H1 (cell line): ENCODE data around the gene RRP7A. TPM values are rescaled to one million over a fixed set of nuclear protein-coding genes. Genes with fewer than 3 reads are reported as not detected.
"Not testable (repeated sequence)": the region's sequence is repeated elsewhere in the genome, so short reads cannot be mapped to it uniquely, and the experiment has no call there.

Source experiments
- CTCF ChIA-PET: fragments of 300-600 bp; sonication (Branson Sonifier 250); formaldehyde crosslinking; loops from one replicate; lab custom pipeline; 2021; ENCODE audit not compliant: partially characterized antibody; lab: Charles Lee
- POLR2A ChIA-PET: fragments of 300-600 bp; sonication (Branson Sonifier 250); formaldehyde crosslinking; loops from one replicate; lab custom pipeline; 2021; ENCODE audit warnings: inconsistent platforms; ENCODE audit not compliant: partially characterized antibody; lab: Charles Lee
- DNase-seq, 2 experiments: peaks; one replicate each; pipeline versions ENCODE4 v3.0.0 to v3.0.0-alpha.2; 2010 to 2022; ENCODE audit warnings: low spot score in 2 of 2, low read depth in 1 of 2, mixed read lengths in 1 of 2
- FAIRE-seq: peaks from 2 replicates; lab custom pipeline; 2011; peaks lifted over from hg19 to GRCh38; lab: Jason Lieb, UNC
- H2AFZ ChIP-seq: 2 replicates; pipeline ENCODE4 v1.8.1; 2012; ENCODE audit warnings: low read length, inconsistent platforms
- H2AK5ac ChIP-seq: 2 replicates; pipeline ENCODE4 v1.6.1; 2013; ENCODE audit warnings: low read depth, low read length
- H2BK120ac ChIP-seq: replicated peaks from 2 replicates; pipeline ENCODE3; 2013; ENCODE audit warnings: low read depth, low read length, inconsistent platforms
- H2BK12ac ChIP-seq: 2 replicates; pipeline ENCODE4 v1.6.1; 2013; ENCODE audit warnings: low read depth, low read length
- H2BK15ac ChIP-seq: 2 replicates; pipeline ENCODE4 v1.6.1; 2013; ENCODE audit warnings: low read length
- H2BK20ac ChIP-seq: 2 replicates; pipeline ENCODE4 v1.6.1; 2013; ENCODE audit warnings: low read length
- H2BK5ac ChIP-seq: 2 replicates; pipeline ENCODE4 v1.6.1; 2013; ENCODE audit warnings: low read depth, low read length
- H3K14ac ChIP-seq: 2 replicates; pipeline ENCODE4 v1.6.1; 2013; ENCODE audit warnings: inconsistent platforms; ENCODE audit not compliant: insufficient read length
- H3K18ac ChIP-seq: 2 replicates; pipeline ENCODE4 v1.6.1; 2013; ENCODE audit warnings: low read length; ENCODE audit errors: extremely low read depth
- H3K23ac ChIP-seq: 2 replicates; pipeline ENCODE4 v1.6.1; 2013; ENCODE audit warnings: inconsistent platforms; ENCODE audit not compliant: insufficient read length
- H3K23me2 ChIP-seq: 2 replicates; pipeline ENCODE4 v1.6.1; 2013; ENCODE audit warnings: low read depth, low read length
- H3K27ac ChIP-seq: 2 replicates; pipeline ENCODE4 v1.6.1; 2011; ENCODE audit warnings: low read depth, low read length, inconsistent platforms
- H3K27me3 ChIP-seq, 4 experiments: replicated peaks in 1 of 4; 1 replicate in 1 of 4; 2 replicates in 3 of 4; pipeline versions ENCODE4 v1.6.1 to v1.8.1; 2011 to 2013; ENCODE audit warnings: low read length in 3 of 4, mild to moderate bottlenecking in 3 of 4, inconsistent platforms in 2 of 4, mixed read lengths in 2 of 4, moderate library complexity in 1 of 4; ENCODE audit not compliant: control insufficient read depth in 3 of 4, insufficient read depth in 3 of 4; ENCODE audit errors: extremely low read depth in 1 of 4
- H3K36me3 ChIP-seq, 4 experiments: 2 replicates each; pipeline versions ENCODE4 v1.6.1 to v1.8.1; 2011 to 2013; ENCODE audit warnings: mild to moderate bottlenecking in 4 of 4, low read length in 3 of 4, moderate library complexity in 2 of 4, control low read depth in 1 of 4, inconsistent platforms in 1 of 4; ENCODE audit not compliant: insufficient read depth in 4 of 4, control insufficient read depth in 2 of 4
- H3K4ac ChIP-seq: replicated peaks from 2 replicates; pipeline ENCODE3; 2013; ENCODE audit warnings: low read length, low read depth, mixed read lengths, inconsistent platforms; ENCODE audit not compliant: insufficient read length
- H3K4me1 ChIP-seq, 4 experiments: replicated peaks in 1 of 4; 1 replicate in 1 of 4; 2 replicates in 3 of 4; pipeline versions ENCODE4 v1.6.1 to v1.8.1; 2011 to 2013; ENCODE audit warnings: low read length in 3 of 4, inconsistent platforms in 2 of 4, mixed read lengths in 1 of 4; ENCODE audit not compliant: insufficient read depth in 4 of 4, control insufficient read depth in 3 of 4
- H3K4me2 ChIP-seq, 2 experiments: 2 replicates each; pipeline versions ENCODE4 v1.6.1 to v1.8.1; 2011 to 2013; ENCODE audit warnings: low read depth in 2 of 2, low read length in 2 of 2, control low read depth in 1 of 2, inconsistent platforms in 1 of 2, mild to moderate bottlenecking in 1 of 2; ENCODE audit not compliant: insufficient read depth in 1 of 2
- H3K4me3 ChIP-seq, 4 experiments: fragments of 200-600, 300-600 bp in 1 of 4; sonication (generic), shearing (Covaris generic), sonication (Bioruptor Twin) in 1 of 4; 2 replicates each; pipeline versions ENCODE4 v1.5.1 to v1.8.1; 2011 to 2016; ENCODE audit warnings: low read length in 4 of 4, low read depth in 3 of 4, control low read depth in 2 of 4, inconsistent platforms in 2 of 4, mild to moderate bottlenecking in 2 of 4, mixed read lengths in 1 of 4, moderate library complexity in 1 of 4; ENCODE audit not compliant: insufficient read depth in 2 of 4; ENCODE audit errors: extremely low read depth in 1 of 4
- H3K56ac ChIP-seq: replicated peaks from 2 replicates; pipeline ENCODE3; 2013; ENCODE audit warnings: low read depth, mild to moderate bottlenecking, mixed read lengths, low read length, inconsistent platforms; ENCODE audit not compliant: insufficient read length
- H3K79me1 ChIP-seq: 2 replicates; pipeline ENCODE4 v1.6.1; 2013; ENCODE audit warnings: low read depth, low read length, control low read depth
- H3K79me2 ChIP-seq, 2 experiments: 2 replicates each; pipeline versions ENCODE4 v1.6.1 to v1.8.1; 2012 to 2013; ENCODE audit warnings: low read length in 2 of 2, mild to moderate bottlenecking in 2 of 2, inconsistent platforms in 1 of 2; ENCODE audit not compliant: insufficient read depth in 2 of 2, control insufficient read depth in 1 of 2
- H3K9ac ChIP-seq, 4 experiments: replicated peaks in 1 of 4; 1 replicate in 1 of 4; 2 replicates in 3 of 4; pipeline versions ENCODE4 v1.6.1 to v1.8.1; 2011 to 2013; ENCODE audit warnings: low read depth in 3 of 4, low read length in 3 of 4, control low read depth in 2 of 4, mild to moderate bottlenecking in 2 of 4, moderate library complexity in 2 of 4, inconsistent platforms in 1 of 4; ENCODE audit errors: extremely low read depth in 1 of 4
- H3K9me3 ChIP-seq, 2 experiments: 2 replicates each; pipeline versions ENCODE4 v1.6.1 to v1.8.1; 2012 to 2013; ENCODE audit warnings: mild to moderate bottlenecking in 2 of 2, moderate library complexity in 2 of 2, control low read depth in 1 of 2, inconsistent platforms in 1 of 2, low read depth in 1 of 2, low read length in 1 of 2, mixed read lengths in 1 of 2; ENCODE audit not compliant: insufficient read depth in 2 of 2
- H4K20me1 ChIP-seq, 2 experiments: replicated peaks in 1 of 2; 2 replicates each; pipeline versions ENCODE3 to v1.8.1; 2011 to 2013; ENCODE audit warnings: inconsistent platforms in 2 of 2, low read length in 2 of 2, mild to moderate bottlenecking in 1 of 2; ENCODE audit not compliant: insufficient read depth in 2 of 2, control insufficient read depth in 1 of 2
- H4K5ac ChIP-seq: 2 replicates; pipeline ENCODE4 v1.6.1; 2013; ENCODE audit warnings: low read length, low read depth, mixed read lengths, inconsistent platforms; ENCODE audit not compliant: insufficient read length
- H4K8ac ChIP-seq: 2 replicates; pipeline ENCODE4 v1.8.0; 2013; ENCODE audit warnings: mild to moderate bottlenecking, moderate library complexity, low read length, inconsistent platforms; ENCODE audit not compliant: insufficient read depth; ENCODE audit errors: extremely low read depth
- H4K91ac ChIP-seq: replicated peaks from 2 replicates; pipeline ENCODE3; 2013; ENCODE audit warnings: low read length, mixed read lengths, inconsistent platforms; ENCODE audit not compliant: insufficient read length
- POLR2A ChIP-seq, 2 experiments: IDR thresholded peaks; 1 replicate in 1 of 2; 2 replicates in 1 of 2; pipeline ENCODE4 v1.6.1; 2011; ENCODE audit warnings: low read depth in 2 of 2, low read length in 2 of 2, mild to moderate bottlenecking in 2 of 2; ENCODE audit errors: control extremely low read depth in 1 of 2
- POLR2AphosphoS5 ChIP-seq: IDR thresholded peaks from 2 replicates; pipeline ENCODE4 v1.6.1; 2011; ENCODE audit warnings: low read depth, low read length
- WGBS, 2 experiments: shearing (Covaris generic) in 1 of 2; methylation state at CpG; one replicate each; pipeline versions ENCODE4 v1.1.6 to v1.1.7; 2013 to 2015; ENCODE audit warnings: low lambda C conversion rate in 2 of 2, mixed read lengths in 2 of 2, inconsistent platforms in 1 of 2, low coverage in 1 of 2, missing lambda C conversion rate in 1 of 2; ENCODE audit not compliant: insufficient replicate concordance in 2 of 2, insufficient coverage in 1 of 2, insufficient read length in 1 of 2; ENCODE audit errors: extremely low coverage in 1 of 2, missing lambda C conversion rate in 1 of 2; 5-methylcytosine and 5-hydroxymethylcytosine counted together
- polyA plus RNA-seq, 7 experiments: library from polyadenylated mRNA; depleted of rRNA in 3 of 7; stranded (reverse) in 5 of 7; unstranded in 2 of 7; fragments of >200 nt in 5 of 7; fragments of 200-250 nt in 2 of 7; gene quantifications; 1 replicate in 5 of 7; 2 replicates in 1 of 7; 4 replicates in 1 of 7; pipeline versions ENCODE4 v1.2.1 to v1.2.3, GENCODE V29; 2011 to 2013; ENCODE audit warnings: missing spikeins in 2 of 7, mixed read lengths in 2 of 7
- total RNA-seq: library from RNA; stranded (reverse); fragmentation: NEBNext Ultra II Directional; extraction: Animal tissue kit (Norgen Biotek cat#: 25700); gene quantifications from 2 replicates; pipeline ENCODE4 v1.2.1, GENCODE V29; 2021

Gene RRP7A
- total and polyA plus RNA-seq, 2 of the 8 experiments (the other 6 are each of a cell fraction or from before 2014, with no cell fraction given) = 18.4 to 49.0 TPM

GRCh38 chr22:42508975-42509364, 10.6 kb downstream of the RRP7A start:
- DNase-seq = peak in 1 of 2 experiments; percentile 67
- not testable (repeated sequence) for H3K14ac ChIP-seq, H3K79me1 ChIP-seq, H2BK12ac ChIP-seq, H4K91ac ChIP-seq, H2BK20ac ChIP-seq, H3K79me2 ChIP-seq, H3K27ac ChIP-seq, H3K9ac ChIP-seq, H3K36me3 ChIP-seq, H2AK5ac ChIP-seq, H2AFZ ChIP-seq, H3K9me3 ChIP-seq, H3K27me3 ChIP-seq, H3K18ac ChIP-seq, H4K20me1 ChIP-seq, H3K56ac ChIP-seq, H3K23me2 ChIP-seq, H2BK120ac ChIP-seq, H3K23ac ChIP-seq, H4K8ac ChIP-seq, H2BK5ac ChIP-seq, H4K5ac ChIP-seq, H2BK15ac ChIP-seq, H3K4me3 ChIP-seq, H3K4ac ChIP-seq
- POLR2A ChIA-PET = interaction anchor here (0.7 to 1.0 kb wide), 2 partner anchors 52 to 59 kb away, joined by 3 read pairs; no protein-coding TSS in a partner anchor
- CTCF ChIA-PET = interaction anchor here (0.6 kb wide), 1 partner anchor 302 kb away, joined by 3 read pairs; no protein-coding TSS in a partner anchor
- FAIRE-seq = peak; percentile 48
- Histone ChIP-seq H3K4me1 (peaks cover 0 to 15% (median 7%) of the 10 kb centered on the region in 4 experiments; a peak in 6 of 7 replicates), H3K4me2 (peak overlapping the region in 1 of 2 experiments; percentile 13; a peak in 1 of 4 replicates)
- 62% methylated on average over 7 of the region's 10 CpGs; no CpG with 5 or more reads in 1 of the 2 experiments for WGBS, 2 experiments
- 0 out of 3 replicates have a peak, but pooled peaks of 1 of the 2 experiments have one; percentile 10 for TF ChIP-seq POLR2A (IDR thresholded peaks at IDR 0.05; ENCODE audit: control extremely low read depth in 1 of 2, low read depth in 2 of 2, low read length in 2 of 2)
- peak; percentile 71 for TF ChIP-seq POLR2AphosphoS5
